ENCODE measurements around the gene PRKAG1.
A peak's percentile ranks its signal among the peaks of the same experiment; 100 is the strongest.
"Not testable (repeated sequence)": the region's sequence is repeated elsewhere in the genome, so short reads cannot be mapped to it uniquely, and the experiment has no call there.

PRKAG1 gene

DNA sequence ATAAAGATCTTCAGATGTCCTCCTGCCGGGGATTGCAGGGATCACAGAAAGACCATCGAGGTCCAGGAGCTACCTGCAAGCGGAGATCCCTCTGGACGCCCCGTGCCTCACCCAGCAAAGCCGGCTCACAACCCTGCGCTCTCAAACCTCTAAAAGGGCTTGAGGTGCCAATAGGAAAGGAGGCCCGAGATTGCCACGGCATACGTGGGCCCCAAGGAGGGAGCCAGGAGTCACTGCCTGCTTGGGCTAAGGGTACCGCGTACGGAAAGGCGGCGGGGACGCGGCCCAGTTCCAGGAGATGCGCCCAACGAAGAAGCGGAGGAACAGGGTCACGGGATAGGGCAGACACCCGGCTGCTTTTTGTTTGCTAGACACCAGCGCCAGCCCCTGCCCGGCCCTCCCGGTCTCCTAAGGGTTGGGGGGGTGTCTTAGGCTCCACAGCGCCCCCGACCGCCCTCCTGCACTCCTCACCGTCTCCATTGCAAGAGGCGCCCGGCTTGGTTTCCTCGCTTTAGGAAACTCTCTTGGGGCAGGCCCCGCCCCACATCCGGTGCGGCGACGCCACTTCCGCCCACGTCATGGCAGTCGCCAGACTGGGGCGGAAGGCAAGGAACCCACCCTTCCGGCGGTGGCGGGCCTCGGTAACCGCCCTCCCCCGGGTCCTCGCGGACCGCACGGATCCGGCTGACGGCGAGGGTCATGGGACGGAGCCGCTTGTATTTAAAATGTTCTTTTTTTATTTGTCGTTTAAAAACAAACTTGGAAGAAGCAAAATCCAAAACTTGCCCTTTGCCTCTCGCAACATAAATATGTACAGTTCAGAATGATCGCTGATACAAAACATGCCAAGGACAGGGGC, at the start of gene PRKAG1:
Gene PRKAG1 (minus strand): TSS at position 516 of the 859 bp plus-strand sequence. CDS start 36 bp downstream, at position 480.
- Histone ChIP-seq H3K9me3 (ENCODE audit: severe bottlenecking) (no peaks in the 10 kb centered on the region), H3K4me3 (ENCODE audit: low read depth, low read length) (peak within 1 kb of the TSS; percentile 80), H3K36me3 (peaks cover 25% of the 10 kb centered on the region), H3K27ac (peak within 1 kb of the TSS; percentile 78), H3K27me3 (ENCODE audit: insufficient read depth, low read depth, severe bottlenecking) (no peaks in the 10 kb centered on the region)
- peak; percentile 96 for DNase-seq
- peak; percentile 68 for TF ChIP-seq CTCF (IDR thresholded peaks at IDR 0.05; ENCODE audit: low read depth, low read length)

GRCh38 chr12:49066120-49066519, 47.5 kb upstream of the PRKAG1 start:
- peaks cover 8% of the 10 kb centered on the region for H3K36me3 ChIP-seq
- no peaks in the 10 kb centered on the region for H3K9me3 ChIP-seq (ENCODE audit: severe bottlenecking)
- DNase-seq, result no peak
- no peak for TF ChIP-seq CTCF (IDR thresholded peaks at IDR 0.05; ENCODE audit: low read depth, low read length)
- no peak overlapping the region for H3K4me3 ChIP-seq (ENCODE audit: low read depth, low read length)
- no peaks in the 10 kb centered on the region for H3K27me3 ChIP-seq (ENCODE audit: insufficient read depth, low read depth, severe bottlenecking)
- no peak overlapping the region for H3K27ac ChIP-seq

DNA sequence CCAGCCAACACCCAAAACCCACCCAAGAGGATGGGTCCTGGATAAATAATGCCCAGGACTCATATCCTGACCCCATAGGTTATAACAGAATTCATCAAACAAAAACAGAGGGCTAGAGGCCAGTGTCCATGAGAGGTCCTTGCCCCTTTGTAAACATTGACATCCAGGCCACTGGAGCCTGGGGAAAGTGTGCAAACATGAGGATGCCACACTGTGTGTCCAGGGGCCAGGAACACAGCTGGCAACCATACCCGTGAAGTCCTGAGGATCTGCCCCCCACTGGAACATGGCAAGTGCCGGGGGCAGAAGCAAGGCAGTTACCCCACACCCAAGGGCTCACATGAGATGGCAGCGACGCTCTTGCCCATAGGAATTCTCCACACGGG, 46.2 kb upstream of the PRKAG1 start:
- no peaks in the 10 kb centered on the region for H3K27me3 ChIP-seq (ENCODE audit: insufficient read depth, low read depth, severe bottlenecking)
- no peak for DNase-seq
- H3K4me3 ChIP-seq (ENCODE audit: low read depth, low read length), result no peak overlapping the region
- H3K36me3 ChIP-seq, result peaks cover 12% of the 10 kb centered on the region
- no peak overlapping the region for H3K27ac ChIP-seq
- H3K9me3 ChIP-seq (ENCODE audit: severe bottlenecking), result no peaks in the 10 kb centered on the region
- no peak for TF ChIP-seq CTCF (IDR thresholded peaks at IDR 0.05; ENCODE audit: low read depth, low read length)

DNA sequence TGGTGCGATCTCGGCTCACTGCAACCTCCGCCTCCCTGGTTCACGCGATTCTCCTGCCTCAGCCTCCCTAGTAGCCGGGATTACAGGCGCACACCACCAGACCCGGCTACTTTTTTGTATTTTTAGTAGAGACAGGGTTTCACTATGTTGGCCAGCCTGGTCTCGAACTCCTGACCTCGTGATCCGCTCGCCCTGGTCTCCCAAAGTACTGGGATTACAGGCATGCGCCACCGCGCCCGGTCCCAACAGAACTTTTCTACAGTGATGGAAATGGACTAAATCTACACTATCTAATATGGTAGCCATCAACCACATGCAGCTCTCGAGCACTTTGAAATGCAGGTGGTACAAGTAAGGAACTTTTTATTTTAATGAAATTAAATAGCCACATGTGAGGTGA, 43.3 kb upstream of the PRKAG1 start:
- H3K27ac ChIP-seq; H3K9me3 ChIP-seq (ENCODE audit: severe bottlenecking); H3K27me3 ChIP-seq (ENCODE audit: insufficient read depth, low read depth, severe bottlenecking); H3K4me3 ChIP-seq (ENCODE audit: low read depth, low read length); DNase-seq: not testable (repeated sequence)
- H3K36me3 ChIP-seq, result peaks cover 30% of the 10 kb centered on the region

DNA sequence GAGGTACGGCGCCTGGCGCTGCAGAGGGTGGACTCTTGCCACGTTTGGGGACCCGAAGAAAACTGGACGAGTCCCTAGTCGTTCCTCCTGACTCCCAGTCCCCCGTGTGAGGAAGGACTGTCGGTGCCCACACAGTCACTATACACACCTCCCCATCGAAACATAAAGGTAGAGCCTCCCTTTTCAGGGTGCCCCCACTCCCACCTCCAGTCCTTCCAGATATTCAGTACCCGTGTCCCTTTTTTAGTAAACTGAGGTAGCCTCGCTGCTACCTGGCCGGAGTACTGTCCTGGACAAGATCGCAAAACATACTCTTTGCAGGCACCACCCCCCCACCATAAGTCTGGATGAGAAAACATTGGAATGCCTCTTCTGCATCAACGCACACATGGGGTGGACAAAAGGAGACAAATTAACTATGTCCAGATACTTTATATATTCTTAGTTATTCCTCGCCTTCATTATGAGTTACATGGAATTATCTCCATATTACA, 42.6 kb upstream of the PRKAG1 start:
- peaks cover 26% of the 10 kb centered on the region for H3K36me3 ChIP-seq
- no peak for TF ChIP-seq CTCF (IDR thresholded peaks at IDR 0.05; ENCODE audit: low read depth, low read length)
- DNase-seq, result no peak
- no peaks in the 10 kb centered on the region for H3K9me3 ChIP-seq (ENCODE audit: severe bottlenecking)
- H3K4me3 ChIP-seq (ENCODE audit: low read depth, low read length), result peak overlapping the region; percentile 93
- H3K27ac ChIP-seq, result peak overlapping the region; percentile 100
- H3K27me3 ChIP-seq (ENCODE audit: insufficient read depth, low read depth, severe bottlenecking), result no peaks in the 10 kb centered on the region

DNA sequence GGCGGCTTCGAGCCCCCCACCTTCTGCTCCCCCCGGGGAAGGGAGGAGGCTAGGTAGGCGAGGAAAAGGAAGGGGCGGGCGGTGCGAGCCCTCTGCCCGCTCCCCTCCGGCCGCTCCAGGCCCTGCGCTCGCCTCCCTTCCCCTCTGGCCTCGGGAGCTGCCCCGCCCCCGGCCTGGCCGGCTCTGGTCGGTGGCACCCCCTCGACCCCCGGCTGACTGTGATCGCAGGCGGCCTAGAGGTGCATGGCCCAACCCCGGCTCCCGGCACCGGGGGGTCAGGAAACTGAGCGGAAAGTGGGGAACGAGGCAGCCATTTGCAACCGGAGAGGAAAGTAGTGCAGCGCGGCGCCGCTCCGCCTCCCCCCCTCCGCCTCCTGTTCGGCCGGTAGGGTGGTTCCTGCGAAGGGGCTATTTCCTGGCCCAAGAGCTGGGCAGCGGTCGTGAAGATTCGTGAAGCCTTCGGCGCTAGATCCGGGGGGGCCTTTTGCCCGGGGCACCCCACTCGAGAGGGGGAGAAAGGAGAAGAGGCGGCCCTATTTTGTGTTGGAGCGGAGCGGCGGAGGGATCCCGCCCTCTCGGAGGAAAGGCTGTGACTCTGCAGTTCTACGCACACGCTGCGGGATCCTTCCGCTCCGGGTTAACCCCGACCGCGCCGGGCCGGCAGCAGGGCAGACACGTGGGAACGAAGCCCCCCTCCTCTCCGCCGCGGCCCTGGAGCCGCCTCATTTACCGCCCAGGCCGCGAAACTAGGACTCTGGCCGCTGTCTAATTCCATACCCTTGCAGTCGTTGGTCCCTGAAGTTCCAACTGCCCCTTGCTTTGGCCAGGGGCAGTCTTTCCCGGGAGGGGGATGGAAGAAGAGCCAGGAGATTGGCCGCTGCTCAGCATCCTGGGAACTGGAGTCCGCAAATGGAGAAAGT, 41.9 kb upstream of the PRKAG1 start, which contains the start of gene KMT2D:
Gene KMT2D (minus strand): TSS at position 558 of the 920 bp plus-strand sequence. CDS start 5,470 bp downstream, outside the sequence.
- peak within 1 kb of the TSS; percentile 93 for H3K4me3 ChIP-seq (ENCODE audit: low read depth, low read length)
- no peaks in the 10 kb centered on the region for H3K9me3 ChIP-seq (ENCODE audit: severe bottlenecking)
- peak; percentile 94 for DNase-seq
- peak within 1 kb of the TSS; percentile 100 for H3K27ac ChIP-seq
- H3K27me3 ChIP-seq (ENCODE audit: insufficient read depth, low read depth, severe bottlenecking), result no peaks in the 10 kb centered on the region
- TF ChIP-seq CTCF (IDR thresholded peaks at IDR 0.05; ENCODE audit: low read depth, low read length), result no peak
- peaks cover 33% of the 10 kb centered on the region for H3K36me3 ChIP-seq

Measured in WERI-Rb-1 (cell line).